IMR-90 (cell line): ENCODE measurements around the gene ADGRG1. TPM values are rescaled to one million over a fixed set of nuclear protein-coding genes. Genes with fewer than 3 reads are reported as not detected.

ENCODE experiments used
- ATAC-seq: fragments of 200-7000 bp; cut with Tn5 transposase; 2 replicates; pipeline ENCODE4 v1.9.1; 2020; ENCODE audit warnings: low read depth, mild to moderate bottlenecking, moderate library complexity
- Bru-seq: library from RNA; stranded (reverse); fragments of 400-500 nt; gene quantifications from one replicate; lab custom pipeline; 2021; lab: Mats Ljungman, UMichigan
- BruChase-seq, 2 experiments: library from RNA; stranded (reverse); fragments of 400-500 nt; gene quantifications; one replicate each; lab custom pipeline; 2021; lab: Mats Ljungman, UMichigan
- BruUV-seq: library from RNA; stranded (reverse); fragments of 400-500 nt; replicated peaks from 2 replicates; lab custom pipeline; 2021; lab: Mats Ljungman, UMichigan
- CTCF ChIA-PET: fragments of 300-600 bp; formaldehyde crosslinking; extraction: SDS; loops from one replicate; lab custom pipeline; 2021; ENCODE audit warnings: antibody characterized with exemption; lab: Yijun Ruan, JAX
- POLR2A ChIA-PET: fragments of 300-600 bp; sonication (Branson Sonifier 250); formaldehyde crosslinking; loops from one replicate; lab custom pipeline; 2022; ENCODE audit warnings: antibody characterized with exemption; ENCODE audit not compliant: unreplicated experiment; lab: Charles Lee
- DNase-seq: peaks from one replicate; pipeline ENCODE4 v3.0.0; 2013
- H2AFZ ChIP-seq: replicated peaks from 2 replicates; pipeline ENCODE3; 2013; ENCODE audit warnings: low read length, mild to moderate bottlenecking; ENCODE audit not compliant: poor library complexity
- H2AK5ac ChIP-seq: 2 replicates; pipeline ENCODE4 v1.6.1; 2013; ENCODE audit warnings: low read depth, low read length, inconsistent platforms
- H2AK9ac ChIP-seq: replicated peaks from 2 replicates; pipeline ENCODE3; 2013; ENCODE audit warnings: mild to moderate bottlenecking, low read depth, low read length, moderate library complexity; ENCODE audit not compliant: poor library complexity
- H2BK120ac ChIP-seq: 2 replicates; pipeline ENCODE4 v1.6.1; 2013; ENCODE audit warnings: low read depth, low read length, inconsistent platforms
- H2BK15ac ChIP-seq: 3 replicates; pipeline ENCODE4 v1.6.1; 2013; ENCODE audit warnings: low read depth, low read length, inconsistent platforms
- H2BK20ac ChIP-seq: 2 replicates; pipeline ENCODE4 v1.6.1; 2013; ENCODE audit warnings: low read depth, mild to moderate bottlenecking, inconsistent platforms, low read length, moderate library complexity
- H2BK5ac ChIP-seq: 2 replicates; pipeline ENCODE4 v1.6.1; 2013; ENCODE audit warnings: mild to moderate bottlenecking, low read depth, low read length, inconsistent platforms; ENCODE audit not compliant: poor library complexity, severe bottlenecking
- H3K14ac ChIP-seq: replicated peaks from 2 replicates; pipeline ENCODE4 v1.6.1; 2013; ENCODE audit warnings: low read depth, low read length, inconsistent platforms
- H3K18ac ChIP-seq: 2 replicates; pipeline ENCODE4 v1.6.1; 2013; ENCODE audit warnings: low read depth, low read length, control low read depth
- H3K23ac ChIP-seq: 2 replicates; pipeline ENCODE4 v1.6.1; 2013; ENCODE audit warnings: low read depth, low read length, inconsistent platforms
- H3K27ac ChIP-seq: 2 replicates; pipeline ENCODE4 v1.5.1; 2013; ENCODE audit warnings: mild to moderate bottlenecking, control low read depth, low read length; ENCODE audit not compliant: insufficient read depth
- H3K27me3 ChIP-seq: 2 replicates; pipeline ENCODE4 v1.6.1; 2013; ENCODE audit warnings: low read length; ENCODE audit not compliant: control insufficient read depth, insufficient read depth
- H3K36me3 ChIP-seq: 2 replicates; pipeline ENCODE4 v1.6.1; 2013; ENCODE audit warnings: low read length, mixed read lengths; ENCODE audit not compliant: control insufficient read depth, insufficient read depth
- H3K4ac ChIP-seq: 2 replicates; pipeline ENCODE4 v1.6.1; 2013; ENCODE audit warnings: low read depth, low read length, inconsistent platforms
- H3K4me1 ChIP-seq: 2 replicates; pipeline ENCODE4 v1.6.1; 2013; ENCODE audit warnings: low read length, mixed read lengths; ENCODE audit not compliant: control insufficient read depth, insufficient read depth
- H3K4me2 ChIP-seq: 2 replicates; pipeline ENCODE4 v1.6.1; 2013; ENCODE audit warnings: low read depth, mild to moderate bottlenecking, control low read depth, low read length, moderate library complexity
- H3K4me3 ChIP-seq: 2 replicates; pipeline ENCODE4 v1.5.1; 2013; ENCODE audit warnings: low read depth, mild to moderate bottlenecking, control low read depth, low read length, moderate library complexity; ENCODE audit not compliant: insufficient read depth
- H3K56ac ChIP-seq: 2 replicates; pipeline ENCODE4 v1.6.1; 2013; ENCODE audit warnings: low read length, inconsistent platforms; ENCODE audit not compliant: insufficient read depth; ENCODE audit errors: extremely low read depth
- H3K79me1 ChIP-seq, 2 experiments: 2 replicates each; pipeline ENCODE4 v1.6.1; 2013; ENCODE audit warnings: low read length in 2 of 2, inconsistent platforms in 1 of 2, low read depth in 1 of 2
- H3K9ac ChIP-seq: 2 replicates; pipeline ENCODE4 v1.6.1; 2013; ENCODE audit warnings: low read depth, low read length, control low read depth
- H3K9me1 ChIP-seq: 2 replicates; pipeline ENCODE4 v1.6.1; 2013; ENCODE audit warnings: low read length, inconsistent platforms; ENCODE audit not compliant: insufficient read depth
- H3K9me3 ChIP-seq: 2 replicates; pipeline ENCODE4 v1.6.1; 2013; ENCODE audit warnings: low read length; ENCODE audit not compliant: control insufficient read depth, insufficient read depth
- H4K20me1 ChIP-seq: 2 replicates; pipeline ENCODE4 v1.6.1; 2013; ENCODE audit warnings: low read length, inconsistent platforms; ENCODE audit not compliant: insufficient read depth
- H4K5ac ChIP-seq: 2 replicates; pipeline ENCODE4 v1.6.1; 2013; ENCODE audit warnings: mild to moderate bottlenecking, low read depth, low read length, control low read depth
- H4K8ac ChIP-seq, 2 experiments: 2 replicates each; pipeline ENCODE4 v1.6.1; 2013; ENCODE audit warnings: low read depth in 2 of 2, low read length in 2 of 2, control low read depth in 1 of 2, inconsistent platforms in 1 of 2
- H4K91ac ChIP-seq: 2 replicates; pipeline ENCODE4 v1.6.1; 2013; ENCODE audit warnings: low read depth, low read length, inconsistent platforms; ENCODE audit not compliant: insufficient read depth
- BHLHE40 ChIP-seq: fragments of 150-350 bp; IDR thresholded peaks from 2 replicates; pipeline ENCODE4 v1.6.1; 2016; ENCODE audit warnings: mild to moderate bottlenecking, low read depth, low read length
- CEBPB ChIP-seq: IDR thresholded peaks from 2 replicates; pipeline ENCODE4 v1.6.1; 2012; ENCODE audit warnings: low read depth, low read length, improper control_type of control experiment
- CHD1 ChIP-seq: IDR thresholded peaks from 2 replicates; pipeline ENCODE4 v1.6.1; 2012; ENCODE audit warnings: low read depth, low read length, improper control_type of control experiment
- ELK1 ChIP-seq: fragments of 150-350 bp; IDR thresholded peaks from 2 replicates; pipeline ENCODE4 v1.6.1; 2016; ENCODE audit warnings: low read depth, mild to moderate bottlenecking, low read length, moderate library complexity, borderline replicate concordance
- FOS ChIP-seq: fragments of 150-350 bp; IDR thresholded peaks from 2 replicates; pipeline ENCODE4 v1.6.1; 2016; ENCODE audit warnings: low read depth, low read length
- MAZ ChIP-seq: IDR thresholded peaks from 2 replicates; pipeline ENCODE4 v1.6.1; 2012; ENCODE audit warnings: low read depth, mild to moderate bottlenecking, low read length, improper control_type of control experiment, moderate library complexity, borderline replicate concordance
- MXI1 ChIP-seq: IDR thresholded peaks from 2 replicates; pipeline ENCODE4 v1.6.1; 2012; ENCODE audit warnings: low read depth, mild to moderate bottlenecking, low read length, moderate library complexity, borderline replicate concordance
- NFE2L2 ChIP-seq: fragments of 150-350 bp; IDR thresholded peaks from 2 replicates; pipeline ENCODE4 v1.6.1; 2016; ENCODE audit warnings: low read depth, mild to moderate bottlenecking, low read length
- POLR2A ChIP-seq: IDR thresholded peaks from 2 replicates; pipeline ENCODE4 v1.6.1; 2012; ENCODE audit warnings: mild to moderate bottlenecking, low read depth, low read length
- RAD21 ChIP-seq: IDR thresholded peaks from 2 replicates; pipeline ENCODE4 v1.6.1; 2012; ENCODE audit warnings: low read length, improper control_type of control experiment
- RCOR1 ChIP-seq: IDR thresholded peaks from 2 replicates; pipeline ENCODE4 v1.6.1; 2012; ENCODE audit warnings: mild to moderate bottlenecking, low read length, improper control_type of control experiment; ENCODE audit not compliant: insufficient replicate concordance
- RFX5 ChIP-seq: IDR thresholded peaks from 2 replicates; pipeline ENCODE4 v1.8.0; 2012; ENCODE audit warnings: low read depth, mild to moderate bottlenecking, low read length, moderate library complexity
- SMC3 ChIP-seq: fragments of 150-350 bp; IDR thresholded peaks from 2 replicates; pipeline ENCODE4 v1.6.1; 2016; ENCODE audit warnings: low read depth, mild to moderate bottlenecking, antibody characterized with exemption, low read length, moderate library complexity
- WGBS, 2 experiments: methylation state at CpG; one replicate each; pipeline versions ENCODE4 v1.1.5 to v1.1.7; 2013; ENCODE audit warnings: missing lambda C conversion rate in 2 of 2; ENCODE audit not compliant: insufficient read length in 1 of 2; ENCODE audit errors: extremely low coverage in 2 of 2; 5-methylcytosine and 5-hydroxymethylcytosine counted together
- dilution Hi-C: fragments of 300-500 bp; cut with HindIII; formaldehyde crosslinking; loops from one replicate; pipeline ENCODE4 v1.14.3; 2018; ENCODE audit warnings: low sequenced_read_pairs; ENCODE audit not compliant: unreplicated experiment
- in situ Hi-C: fragments of 300-500 bp; cut with MboI; formaldehyde crosslinking; loops from 3 replicates; pipeline ENCODE4 v1.14.3; 2019; ENCODE audit warnings: low sequenced_read_pairs, inconsistent platforms, mixed read lengths
- intact Hi-C: fragments of 100-400 bp; cut with micrococcal nuclease; formaldehyde crosslinking; loops from 2 replicates; pipeline ENCODE4 v1.10.0; 2022
- long read RNA-seq: library from polyadenylated mRNA; unstranded; transcript quantifications from one replicate; pipeline ENCODE4 v2.0.0, GENCODE V29; 2021; ENCODE audit not compliant: unreplicated experiment
- polyA plus RNA-seq, 3 experiments: library from polyadenylated mRNA; depleted of rRNA; stranded (reverse); fragments of >200 nt; gene quantifications; 2 replicates each; pipeline ENCODE4 v1.2.3, GENCODE V29; 2012; ENCODE audit warnings: low replicate concordance in 1 of 3
- total RNA-seq: library from RNA; depleted of rRNA; stranded (reverse); fragments of >200 nt; gene quantifications from 2 replicates; pipeline ENCODE4 v1.2.3, GENCODE V29; 2012; rRNA removed
- TF ChIP-seq, protein P1 (sequence below): fragments of 150-350 bp; IDR thresholded peaks from 2 replicates; pipeline ENCODE4 v1.6.1; 2017; ENCODE audit warnings: mild to moderate bottlenecking, antibody characterized with exemption, low read length, low read depth

Gene ADGRG1
- total RNA-seq, result 0.83 and 0.90 TPM in 2 replicates
- polyA plus RNA-seq (2012; rRNA removed), result 7.0 and 8.4 TPM in 2 replicates
- polyA plus RNA-seq (2012; cell fraction: cytosol; rRNA removed), result 7.1 and 9.4 TPM in 2 replicates
- polyA plus RNA-seq (2012; cell fraction: nucleus; rRNA removed; ENCODE audit: low replicate concordance), result 7.6 and 14.1 TPM in 2 replicates
- Bru-seq, nascent RNA, result percentile 32 among the genes with signal in this experiment
- BruChase-seq, experiment 1, labeled RNA remaining after a 6-hour chase, result percentile 35 among the genes with signal in this experiment
- percentile 31 among the genes with signal in this experiment for BruChase-seq, experiment 2, labeled RNA remaining after a 2-hour chase
- long read RNA-seq, partial matches to known transcripts, result 2 of 9 reads
- long read RNA-seq, other reads (novel, unspliced or antisense), result 7 of 9 reads

GRCh38 chr16:57628008-57628781 is at the start of gene ADGRG1:
TSS of gene ADGRG1 (plus strand) at chr16:57628630. CDS start at chr16:57650288, 21,658 bp downstream.
- H3K9me3 ChIP-seq, result no peaks in the 10 kb centered on the region
- H3K14ac ChIP-seq, result peak within 1 kb of the TSS; percentile 78
- peak within 1 kb of the TSS; percentile 41 for H3K23ac ChIP-seq
- H3K27ac ChIP-seq, result peak within 1 kb of the TSS; percentile 58
- H3K4me1 ChIP-seq, result peaks cover 25% of the 10 kb centered on the region
- H3K56ac ChIP-seq, result no peak within 1 kb of the TSS
- peak within 1 kb of the TSS; percentile 76 for H4K91ac ChIP-seq
- peak within 1 kb of the TSS; percentile 78 for H2BK5ac ChIP-seq
- peak within 1 kb of the TSS; percentile 11 for H4K5ac ChIP-seq
- intact Hi-C loops, result no loop called here
- peak within 1 kb of the TSS; percentile 77 for H2AFZ ChIP-seq
- H3K18ac ChIP-seq, result peak within 1 kb of the TSS; percentile 48
- H2BK120ac ChIP-seq, result peak within 1 kb of the TSS; percentile 82
- peak within 1 kb of the TSS; percentile 84; the same call in 2 of the 3 replicates for H2BK15ac ChIP-seq
- peak within 1 kb of the TSS; percentile 84 for H3K4ac ChIP-seq
- peak within 1 kb of the TSS; percentile 65 to 80; a peak in 3 of 4 replicates for H4K8ac ChIP-seq
- H2AK9ac ChIP-seq, result peak within 1 kb of the TSS; percentile 66
- dilution Hi-C loops, result no loop called here
- H4K20me1 ChIP-seq, result no peaks in the 10 kb centered on the region; the same call in 1 of the 2 replicates
- DNase-seq (peak; percentile 97), ATAC-seq (peak; percentile 92)
- H3K9me1 ChIP-seq, result peaks cover 9% of the 10 kb centered on the region
- H3K4me3 ChIP-seq, result peak within 1 kb of the TSS; percentile 20; the same call in 1 of the 2 replicates
- H3K36me3 ChIP-seq, result no peaks in the 10 kb centered on the region
- H3K4me2 ChIP-seq, result peak within 1 kb of the TSS; percentile 73
- H3K9ac ChIP-seq, result peak within 1 kb of the TSS; percentile 19; the same call in 1 of the 2 replicates
- ChIA-PET POLR2A (no interaction called here), CTCF (interaction anchor here (1.0 to 2.3 kb wide), 5 partner anchors 14 to 109 kb away, joined by 3 to 8 read pairs (median 3); no protein-coding TSS in a partner anchor)
- 1% methylated on average over 14 of the region's 32 CpGs; no CpG with 5 or more reads in 1 of the 2 experiments for WGBS, 2 experiments
- peak within 1 kb of the TSS; percentile 99 for H2AK5ac ChIP-seq
- no TSS peak for BruUV-seq
- H2BK20ac ChIP-seq, result peak within 1 kb of the TSS; percentile 76
- in situ Hi-C loops, result no loop called here
- peaks cover 0 to 5% of the 10 kb centered on the region in 2 experiments; a peak in 1 of 4 replicates for H3K79me1 ChIP-seq
- H3K27me3 ChIP-seq, result no peaks in the 10 kb centered on the region
- peak; percentile 47; the same call in 1 of the 2 replicates for TF ChIP-seq POLR2A
- no peak for TF ChIP-seq CHD1
- TF ChIP-seq MXI1, result no peak
- TF ChIP-seq RAD21, result no peak
- TF ChIP-seq ELK1, result no peak
- peak; percentile 17; the same call in 1 of the 2 replicates for TF ChIP-seq CEBPB
- TF ChIP-seq, protein P1, sequence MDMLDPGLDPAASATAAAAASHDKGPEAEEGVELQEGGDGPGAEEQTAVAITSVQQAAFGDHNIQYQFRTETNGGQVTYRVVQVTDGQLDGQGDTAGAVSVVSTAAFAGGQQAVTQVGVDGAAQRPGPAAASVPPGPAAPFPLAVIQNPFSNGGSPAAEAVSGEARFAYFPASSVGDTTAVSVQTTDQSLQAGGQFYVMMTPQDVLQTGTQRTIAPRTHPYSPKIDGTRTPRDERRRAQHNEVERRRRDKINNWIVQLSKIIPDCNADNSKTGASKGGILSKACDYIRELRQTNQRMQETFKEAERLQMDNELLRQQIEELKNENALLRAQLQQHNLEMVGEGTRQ, result no peak
- peak; percentile 71 for TF ChIP-seq RCOR1
- no peak for TF ChIP-seq RFX5
- TF ChIP-seq MAZ, result peak; percentile 89
- TF ChIP-seq BHLHE40, result peak; percentile 8; the same call in 1 of the 2 replicates
- peak; percentile 71 for TF ChIP-seq NFE2L2
- peak; percentile 99 for TF ChIP-seq FOS
- no peak for TF ChIP-seq SMC3
